GM18873 (cell line): ENCODE measurements around the gene RCAN2.

Source experiments
- ATAC-seq: cut with Tn5 transposase; IDR thresholded peaks from one replicate; pipeline ENCODE4 v1.9.1; 2021; ENCODE audit warnings: mild to moderate bottlenecking, moderate library complexity, moderate number of reproducible peaks; ENCODE audit not compliant: unreplicated experiment, low FRiP score

RCAN2 gene

DNA sequence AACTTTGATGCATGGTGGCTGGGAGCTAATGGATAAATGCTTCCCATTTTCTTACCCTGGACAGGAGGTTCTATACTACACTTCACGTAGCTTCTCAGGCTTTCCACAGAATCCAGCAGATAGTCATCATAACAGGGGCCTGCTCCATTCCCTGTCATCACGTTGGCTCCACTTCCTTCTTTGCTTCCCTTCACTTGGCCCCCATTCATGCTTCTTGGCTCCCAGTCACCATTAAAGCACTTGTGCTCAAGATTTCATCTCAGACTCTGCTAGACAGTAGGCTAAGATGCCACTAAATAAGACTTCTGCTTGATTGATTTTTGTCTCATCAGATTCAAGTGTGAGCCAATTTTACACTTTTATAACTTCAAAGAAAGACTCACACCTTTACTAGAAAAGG lies 186.0 kb downstream of the RCAN2 start:
- ATAC-seq: no peak

DNA sequence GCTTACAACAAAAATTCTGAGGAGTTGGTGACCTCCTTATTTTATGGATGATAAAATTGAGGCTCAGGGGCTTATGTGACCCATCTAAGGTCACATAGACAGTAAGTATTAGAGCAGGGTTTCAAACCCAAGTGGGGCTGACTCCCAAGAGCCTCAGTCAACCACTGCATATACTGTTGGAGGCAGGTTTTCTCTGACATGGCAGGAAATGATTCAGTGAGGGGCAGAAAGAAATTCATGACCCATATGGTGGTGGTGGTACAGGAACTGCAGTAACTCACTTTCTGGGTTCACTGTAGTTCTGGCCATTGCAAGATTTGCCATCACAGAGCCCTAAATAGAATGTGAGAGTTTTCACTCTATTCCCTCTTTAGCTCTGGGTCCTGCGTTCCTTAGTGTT lies 188.4 kb downstream of the RCAN2 start:
- no peak for ATAC-seq

DNA sequence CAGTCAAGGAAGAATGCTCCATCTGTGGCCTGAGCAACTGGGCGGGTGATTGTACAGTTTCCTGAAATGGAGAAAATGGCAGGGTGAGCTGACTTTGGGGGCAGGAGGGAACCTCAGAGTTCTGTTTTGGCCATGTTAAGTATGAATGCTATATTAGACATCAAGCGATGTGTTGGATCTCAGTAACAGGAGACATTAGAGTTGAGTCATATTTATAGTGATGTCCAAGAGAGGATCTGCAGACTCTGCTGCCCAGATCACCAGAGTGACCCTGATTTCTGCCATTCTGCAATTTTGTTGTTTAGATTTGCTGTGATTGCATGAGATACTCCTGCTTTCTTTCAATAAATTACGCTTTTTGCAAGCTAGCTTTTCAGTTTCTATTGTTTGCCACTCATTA lies 189.1 kb downstream of the RCAN2 start:
- ATAC-seq: no peak

DNA sequence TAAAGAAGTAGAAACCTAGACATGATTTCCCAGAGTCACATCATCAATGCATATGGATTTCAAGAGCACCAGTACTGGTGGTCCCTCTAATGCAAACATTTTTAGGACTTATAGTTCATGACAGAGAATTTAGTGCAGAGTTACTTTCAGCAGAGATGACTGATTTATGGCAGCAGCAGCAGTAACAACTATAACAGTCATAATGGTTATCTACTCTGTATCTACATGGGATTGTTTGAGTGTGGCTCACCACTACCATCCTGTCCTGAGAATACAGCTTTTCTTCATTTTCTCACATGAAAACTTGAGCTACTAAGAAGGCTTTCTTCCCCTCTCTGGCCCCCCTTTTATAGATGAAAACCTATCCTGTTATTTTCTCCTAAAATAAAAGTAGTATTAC lies 192.0 kb downstream of the RCAN2 start:
- ATAC-seq: no peak

DNA sequence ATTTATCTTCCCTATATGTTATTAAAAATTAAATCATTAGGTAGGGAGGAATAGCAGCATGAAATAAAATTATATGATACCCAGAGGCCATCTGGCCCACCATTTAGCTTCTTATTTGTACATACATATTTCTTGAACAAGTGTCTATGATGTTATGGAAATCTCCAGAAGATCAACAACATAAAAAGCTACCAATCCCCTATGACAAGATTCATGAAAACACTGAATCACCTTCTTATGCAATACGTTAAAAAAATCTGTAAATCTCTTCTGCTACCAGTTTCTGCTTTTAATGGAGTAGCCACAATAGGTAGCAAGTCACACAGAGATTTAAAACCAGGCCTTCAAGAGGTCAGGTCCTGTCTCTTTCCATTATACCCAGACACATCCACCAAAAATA lies 194.7 kb downstream of the RCAN2 start:
- ATAC-seq: no peak

DNA sequence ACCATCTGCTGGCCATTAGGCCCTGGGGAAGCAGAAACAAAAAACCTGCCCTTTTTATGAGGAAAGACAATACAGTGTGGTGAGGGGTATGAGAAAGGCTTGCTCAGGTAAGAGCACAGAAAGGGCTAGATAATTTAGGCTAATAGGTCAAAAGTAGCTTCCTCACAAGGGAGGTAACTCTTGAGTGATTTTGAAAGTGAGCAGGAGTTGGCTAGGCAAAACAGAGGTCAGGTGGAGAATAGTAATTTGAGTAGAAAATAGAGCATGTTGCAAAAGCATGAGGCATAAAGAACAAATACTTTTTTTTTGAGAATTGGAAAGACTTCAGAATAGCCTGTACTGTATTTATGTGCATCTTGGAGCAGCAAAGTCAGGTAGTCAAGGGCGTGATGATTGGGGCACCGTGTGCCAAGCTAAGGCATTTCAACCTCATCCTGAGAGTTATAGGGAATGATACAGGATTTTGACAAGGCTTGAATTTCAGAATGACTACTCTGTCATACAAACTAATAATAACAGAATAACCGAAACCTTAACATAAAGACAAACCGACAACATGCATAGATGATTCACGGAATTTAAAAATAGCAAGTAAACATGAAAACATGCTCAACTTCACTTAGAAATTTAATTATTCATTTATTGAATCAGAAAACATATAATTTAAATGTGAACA lies 197.5 kb downstream of the RCAN2 start:
- ATAC-seq: peak; percentile 88

DNA sequence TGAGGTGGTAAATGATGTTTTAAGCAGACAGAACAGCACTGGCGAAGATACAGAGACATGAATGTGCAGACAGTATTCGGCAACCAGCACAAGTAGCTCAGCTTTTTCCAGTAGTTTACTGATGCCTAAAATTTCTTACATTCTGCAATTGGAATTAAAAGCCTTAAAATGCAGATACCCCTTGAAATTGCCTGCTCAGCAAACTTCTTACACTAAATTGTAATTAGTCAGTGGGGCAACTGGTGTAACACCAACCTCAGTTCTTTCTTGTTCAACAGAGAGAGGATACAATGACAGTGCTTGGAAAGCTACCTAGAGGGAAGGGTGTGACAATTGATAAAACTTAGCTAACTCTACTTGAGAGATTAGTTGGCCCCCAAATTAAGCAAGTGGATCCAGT lies 199.4 kb downstream of the RCAN2 start:
- no peak for ATAC-seq

DNA sequence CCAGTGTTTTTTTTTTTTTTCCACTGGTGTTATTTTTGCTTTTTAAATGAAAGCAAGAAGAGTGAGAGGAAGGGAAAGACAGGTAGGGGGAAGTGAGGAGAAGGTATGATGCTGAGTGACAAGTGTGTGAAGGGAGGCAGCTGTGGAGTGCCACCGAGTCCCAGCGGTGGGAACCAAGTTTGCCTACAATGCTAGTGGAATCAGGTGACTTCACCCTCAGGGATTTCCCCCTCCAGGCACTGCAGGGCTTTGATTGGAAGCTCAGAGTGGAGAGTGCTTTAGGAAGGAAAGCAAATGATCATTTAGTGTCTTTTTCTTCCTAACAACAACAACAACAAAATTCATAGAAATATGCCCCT lies 200.0 kb downstream of the RCAN2 start:
- no peak for ATAC-seq

DNA sequence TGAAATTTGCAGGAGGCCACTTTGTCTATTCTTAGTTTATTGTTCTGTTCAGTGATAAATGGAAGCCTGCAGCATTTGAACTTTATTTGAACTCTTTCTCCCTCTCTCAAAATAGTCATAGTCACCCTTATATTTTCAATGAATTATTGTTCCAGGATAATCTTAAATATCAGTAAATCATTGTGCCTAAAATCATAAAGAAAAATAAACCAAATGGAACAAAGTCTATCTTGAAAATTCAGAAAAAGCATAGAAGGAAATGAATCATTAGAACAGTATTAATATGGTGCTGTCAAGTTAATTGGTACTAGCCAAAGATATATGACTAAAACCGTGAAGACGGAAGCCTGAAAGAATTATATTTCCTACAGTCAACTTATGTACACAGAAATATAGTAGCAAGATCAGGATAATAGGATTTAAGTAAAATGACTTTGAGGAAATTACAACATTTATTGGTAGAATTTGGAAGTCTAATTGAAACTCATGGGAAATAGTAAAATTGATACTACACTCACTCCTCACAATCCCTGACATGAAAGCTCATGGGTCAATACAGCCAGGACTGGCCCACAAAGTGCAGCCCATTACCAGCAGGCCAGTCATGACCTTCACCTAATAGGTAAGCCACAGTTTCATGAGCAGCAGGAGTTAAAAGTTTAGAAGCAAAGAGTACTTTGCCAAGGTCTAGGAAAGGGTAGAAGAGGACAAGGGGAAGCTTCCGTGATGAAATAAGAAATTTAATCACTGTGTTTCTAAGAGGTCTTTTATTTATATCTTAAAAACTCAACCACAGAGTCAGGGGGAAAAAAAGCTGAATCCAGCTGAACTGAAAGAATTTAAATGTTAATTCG lies 200.6 kb downstream of the RCAN2 start:
- no peak for ATAC-seq

DNA sequence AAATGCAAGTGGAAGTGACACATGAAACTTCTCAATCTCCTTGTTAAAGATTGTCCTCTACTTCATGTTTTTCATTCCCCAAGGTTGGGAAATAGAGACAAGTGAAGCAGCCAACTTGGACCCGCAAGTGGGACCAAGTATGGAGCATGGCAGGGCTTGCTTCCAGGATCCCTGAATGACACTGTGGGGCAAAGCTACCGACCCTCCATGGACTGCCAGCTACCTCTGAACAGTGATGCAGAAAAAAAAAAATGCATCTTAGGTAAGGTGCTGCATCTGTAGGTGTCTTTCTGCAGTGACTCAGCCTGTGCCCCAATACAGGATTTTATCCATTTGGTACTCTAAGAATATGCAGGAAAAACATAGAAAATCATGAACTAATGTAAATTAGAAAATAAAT lies 201.4 kb downstream of the RCAN2 start:
- no peak for ATAC-seq

DNA sequence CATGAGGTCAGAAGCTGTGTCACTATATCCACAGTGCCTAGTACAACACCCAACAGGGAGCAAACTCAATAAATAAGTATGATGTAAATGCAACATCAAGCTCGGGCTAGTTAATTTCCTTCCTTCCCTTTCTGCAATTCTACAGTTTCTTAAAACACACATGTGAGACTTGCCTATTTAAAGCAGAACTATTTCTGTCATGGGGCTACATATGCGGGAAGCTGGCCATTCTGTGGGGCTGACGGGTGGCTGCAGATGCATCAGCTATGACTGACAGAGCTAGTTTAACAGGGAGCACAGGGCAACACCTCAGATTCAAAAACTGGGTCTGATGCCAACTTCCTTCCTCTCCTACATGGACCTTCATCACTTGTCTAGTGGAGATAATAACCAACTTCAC lies 202.4 kb downstream of the RCAN2 start:
- ATAC-seq: no peak

DNA sequence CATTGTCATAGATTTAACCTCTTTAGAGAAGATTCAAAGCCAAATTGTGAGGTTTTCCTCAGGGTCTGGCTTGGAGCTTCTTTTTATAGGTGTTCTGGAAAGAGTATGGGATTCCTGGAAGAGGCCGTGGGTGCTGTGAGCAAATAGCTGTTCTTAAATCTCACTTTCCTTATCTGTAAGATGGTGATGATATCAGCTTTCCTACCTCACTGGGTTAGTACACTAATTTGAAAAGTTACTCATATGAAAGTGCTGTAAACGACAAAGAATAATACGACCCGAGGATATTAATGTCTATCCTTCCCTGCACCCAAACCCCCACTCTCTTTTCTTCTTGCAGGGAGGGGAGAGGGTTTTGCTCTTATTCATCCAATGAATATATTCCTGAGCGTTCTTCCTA lies 203.6 kb downstream of the RCAN2 start:
- no peak for ATAC-seq

DNA sequence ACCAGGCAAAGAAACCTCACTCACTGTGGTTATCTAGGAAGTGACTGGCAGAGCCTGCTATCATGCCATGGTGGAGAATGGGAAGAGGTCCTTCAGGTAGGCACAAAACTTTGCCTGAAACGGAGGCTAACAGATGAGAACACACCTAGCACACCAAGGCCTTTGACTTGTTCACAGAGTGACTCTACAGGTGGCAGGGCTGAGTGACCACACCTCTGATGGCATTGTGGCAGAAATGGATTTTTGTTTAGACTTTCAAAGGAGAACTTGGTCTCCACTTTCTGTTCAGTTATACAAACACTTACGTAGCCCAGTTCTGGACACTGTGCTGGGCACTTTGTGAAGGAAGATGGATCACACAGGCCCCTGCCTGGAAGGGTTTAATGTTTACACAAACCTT lies 204.2 kb downstream of the RCAN2 start:
- no peak for ATAC-seq

DNA sequence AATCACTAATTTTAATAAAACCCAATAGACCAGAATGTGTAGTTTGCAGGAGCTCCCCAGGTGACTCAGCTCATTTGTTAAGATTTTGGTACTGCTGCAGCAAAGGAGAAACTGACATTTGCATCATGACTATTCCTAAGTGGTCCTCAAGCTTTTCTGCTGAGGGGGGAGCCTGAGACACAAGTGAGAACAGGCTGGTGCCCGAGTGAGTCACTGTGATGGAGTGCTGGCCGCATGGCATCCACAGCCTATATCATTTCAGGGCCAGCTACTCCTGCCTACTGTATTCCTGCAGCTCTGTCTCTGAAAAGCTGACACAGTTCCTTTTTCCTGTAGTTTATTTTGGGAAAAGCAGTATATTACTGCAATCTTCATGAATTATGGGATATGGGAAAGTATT lies 206.8 kb downstream of the RCAN2 start:
- no peak for ATAC-seq

DNA sequence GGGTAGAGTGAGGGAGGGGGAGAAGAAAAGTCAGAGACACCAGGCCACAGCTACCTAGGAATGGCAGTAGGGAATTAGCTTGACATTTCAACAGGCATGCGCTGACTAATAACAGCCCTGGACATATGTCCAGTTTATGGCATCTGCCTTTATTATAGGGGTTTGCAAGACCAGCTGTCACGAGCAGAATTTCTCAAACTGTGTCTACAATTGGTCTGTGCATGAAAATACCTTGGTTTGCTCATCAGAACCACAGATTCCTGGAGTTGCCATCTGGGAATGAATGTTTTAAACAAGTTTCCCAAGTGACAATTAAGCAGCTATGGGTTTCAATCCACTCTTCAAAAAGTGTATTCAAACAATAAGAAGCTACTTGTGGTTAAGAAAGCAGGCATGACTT lies 210.1 kb downstream of the RCAN2 start:
- no peak for ATAC-seq

DNA sequence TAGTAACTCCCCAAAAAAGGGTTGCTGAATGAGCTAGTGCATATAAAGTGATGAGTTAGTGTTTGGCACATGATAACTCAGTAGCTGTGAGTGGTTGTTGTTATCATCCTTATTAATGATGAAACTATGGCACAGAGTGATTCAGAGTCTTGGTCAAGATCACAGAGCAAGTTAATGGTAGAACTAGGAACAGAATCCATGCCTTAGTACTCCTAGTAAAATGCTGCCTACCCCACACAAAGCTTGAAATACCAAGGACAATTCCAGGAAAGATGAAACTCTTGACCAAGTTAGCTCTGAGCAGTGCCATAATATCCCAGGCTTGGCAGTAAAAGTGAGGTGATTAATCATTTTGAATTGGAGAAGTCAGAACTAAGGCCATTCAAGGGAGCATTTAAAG lies 211.4 kb downstream of the RCAN2 start:
- no peak for ATAC-seq

DNA sequence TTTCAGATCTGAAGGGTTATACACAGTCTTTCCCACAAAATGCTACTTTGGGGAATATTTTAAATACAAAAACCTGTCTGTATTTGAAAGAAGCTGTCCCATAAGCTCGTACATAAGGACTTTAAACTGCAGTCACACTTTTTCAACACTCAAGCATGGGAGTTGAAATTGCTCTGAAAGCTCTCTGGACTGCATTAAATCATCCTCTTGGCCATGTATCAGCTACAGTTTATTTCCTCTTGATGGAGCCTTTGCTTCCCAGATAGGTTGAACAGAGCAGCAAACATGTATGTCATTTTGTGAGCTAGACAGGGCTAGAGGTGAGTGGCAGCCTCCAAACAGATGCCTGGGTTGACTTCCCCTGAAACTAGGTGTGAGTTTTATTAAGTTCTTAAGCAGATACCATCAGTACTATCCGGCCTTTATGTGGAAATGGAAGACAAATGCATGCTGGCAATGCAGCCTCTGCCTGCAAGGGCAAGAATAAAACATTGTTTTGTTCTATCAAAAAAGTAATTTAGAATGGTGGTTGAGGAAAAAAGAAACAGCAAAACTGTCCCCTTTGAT lies 214.6 kb downstream of the RCAN2 start:
- ATAC-seq: no peak

DNA sequence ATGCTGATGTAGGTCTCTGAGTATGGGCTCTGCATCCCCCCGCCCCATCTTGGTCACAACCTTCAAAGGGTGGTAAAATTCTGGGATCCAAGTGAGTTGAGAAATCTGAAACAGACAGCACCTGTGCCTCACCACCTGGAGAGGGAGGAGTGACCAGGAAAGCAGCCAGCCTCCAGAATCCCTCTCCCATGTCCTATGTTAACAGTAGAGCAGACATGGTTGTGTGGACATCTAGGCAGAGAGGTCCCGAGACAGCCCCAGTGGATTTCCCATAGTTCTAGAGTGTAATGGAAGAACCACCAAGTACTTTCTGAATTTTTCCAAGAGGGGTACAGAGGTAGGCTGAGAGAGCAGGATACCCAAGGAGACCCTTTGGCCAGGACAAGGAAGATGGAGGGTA lies 216.7 kb downstream of the RCAN2 start:
- ATAC-seq: no peak

DNA sequence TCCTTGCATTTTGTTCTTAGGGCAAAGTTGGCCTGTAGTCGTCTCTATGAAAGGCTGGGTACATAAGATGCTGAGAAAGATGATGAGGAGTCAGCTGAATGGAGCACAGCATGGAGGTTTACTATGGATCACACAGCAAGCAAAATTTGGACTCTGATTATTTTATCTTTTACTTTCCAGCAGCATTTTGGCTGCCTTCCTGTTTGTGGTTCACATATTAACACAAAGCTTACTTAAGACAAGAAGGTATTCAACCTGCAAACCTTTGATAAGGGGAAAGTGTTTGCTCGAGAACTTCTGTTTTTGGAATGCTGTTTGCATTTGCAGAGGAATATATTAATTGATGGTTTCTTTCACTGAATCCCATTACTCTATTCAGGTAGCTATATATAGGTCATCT lies 217.3 kb downstream of the RCAN2 start:
- no peak for ATAC-seq

DNA sequence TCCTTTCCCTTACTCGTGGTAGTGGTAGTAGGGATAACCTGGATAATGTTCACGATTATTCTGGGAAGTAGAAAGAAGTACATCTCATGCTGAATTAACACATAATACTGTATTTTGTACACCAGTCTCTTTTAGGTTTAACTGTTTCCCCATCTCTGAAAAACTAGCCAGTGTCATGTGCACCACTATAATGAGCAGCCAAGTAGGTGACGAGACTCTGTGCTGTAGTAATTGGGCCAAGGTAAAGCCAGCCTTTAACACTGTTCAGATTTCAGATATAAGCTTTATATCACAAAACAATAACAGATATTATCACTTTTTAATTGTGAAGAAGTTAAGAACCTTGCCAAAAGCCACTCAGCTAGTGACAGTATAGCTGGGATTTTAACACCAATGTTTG lies 219.5 kb downstream of the RCAN2 start:
- ATAC-seq: no peak

DNA sequence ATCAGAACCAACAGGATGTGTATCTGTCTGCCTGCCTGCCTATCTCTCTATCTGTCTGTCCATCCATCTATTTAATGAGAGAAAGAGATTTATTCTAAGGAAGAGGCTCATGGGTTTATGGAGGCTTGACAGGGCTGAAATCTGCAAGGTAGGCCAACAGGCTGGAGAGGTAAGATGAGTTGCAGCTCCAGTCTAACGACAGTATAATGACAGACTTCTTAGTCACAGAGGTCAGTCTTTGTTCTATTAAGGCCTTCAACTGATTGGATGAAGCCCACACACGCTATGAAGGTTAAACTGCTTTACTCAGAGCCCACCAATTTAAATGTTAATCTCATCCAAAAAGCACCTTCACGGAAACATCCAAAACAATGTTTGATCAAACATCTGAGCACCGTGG lies 220.1 kb downstream of the RCAN2 start:
- ATAC-seq: no peak

DNA sequence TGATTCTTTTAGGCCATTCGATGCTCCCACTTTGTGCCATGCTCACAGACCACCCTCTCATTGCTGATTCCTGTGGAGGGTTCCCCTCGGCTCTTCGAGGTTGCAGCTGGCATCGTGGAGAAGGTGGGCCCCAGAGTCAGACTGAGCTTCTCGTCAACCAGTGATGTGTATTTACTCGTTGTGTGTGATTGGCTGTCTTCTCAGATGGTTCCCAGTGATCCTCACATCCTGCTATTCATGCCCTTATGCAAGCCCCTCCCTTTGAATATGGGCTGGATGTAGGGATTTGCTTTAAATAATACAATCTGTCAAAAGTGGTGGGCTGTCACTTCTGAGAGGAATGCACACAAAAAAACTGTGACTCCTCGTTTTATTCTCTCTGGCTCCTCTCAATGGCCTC lies 220.9 kb downstream of the RCAN2 start:
- ATAC-seq: no peak
